GM19025 (cell line): Measurements from ENCODE around the gene FPGS.

Source experiments
- ATAC-seq: cut with Tn5 transposase; IDR thresholded peaks from one replicate; pipeline ENCODE4 v1.9.1; 2021; ENCODE audit warnings: mild to moderate bottlenecking, low read depth, moderate library complexity; ENCODE audit not compliant: unreplicated experiment

Gene FPGS

DNA sequence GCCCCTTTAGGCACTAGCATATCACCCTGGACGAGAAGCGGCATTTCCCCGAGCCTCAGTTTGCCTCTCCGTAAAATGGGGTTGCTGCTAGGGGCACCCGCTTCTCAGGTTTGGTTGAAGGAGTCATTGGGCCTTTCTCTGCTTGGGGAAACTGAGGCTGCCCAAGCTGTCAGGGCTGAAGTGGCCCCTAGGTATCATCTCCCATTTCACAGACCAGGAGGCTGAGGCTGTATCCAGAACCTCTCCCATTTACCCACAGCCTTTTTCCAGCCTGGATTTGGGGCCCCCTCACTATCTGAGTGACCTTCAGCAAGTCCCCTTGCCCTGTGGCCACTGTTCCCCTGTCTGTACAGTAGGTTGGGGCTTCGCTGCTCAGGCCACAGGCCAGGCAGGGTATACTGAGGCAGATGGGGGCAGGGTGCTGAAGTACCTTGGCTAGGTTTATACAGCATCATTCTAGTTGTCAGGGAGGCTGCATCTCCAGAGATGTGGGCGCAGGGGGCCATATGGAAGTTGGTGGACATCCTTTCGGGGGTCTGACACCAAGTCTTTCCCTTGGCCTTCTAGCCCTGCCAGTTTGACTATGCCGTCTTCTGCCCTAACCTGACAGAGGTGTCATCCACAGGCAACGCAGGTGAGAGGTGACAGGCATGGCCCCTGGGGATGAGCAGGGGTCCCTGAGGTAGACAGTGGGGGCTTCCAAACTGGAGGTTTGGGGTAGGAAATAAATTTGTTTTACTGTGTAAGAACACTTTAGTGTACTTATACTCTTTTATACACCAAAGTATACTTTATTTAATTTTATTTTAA is 7.9 kb downstream of the FPGS start:
- no peak for ATAC-seq

DNA sequence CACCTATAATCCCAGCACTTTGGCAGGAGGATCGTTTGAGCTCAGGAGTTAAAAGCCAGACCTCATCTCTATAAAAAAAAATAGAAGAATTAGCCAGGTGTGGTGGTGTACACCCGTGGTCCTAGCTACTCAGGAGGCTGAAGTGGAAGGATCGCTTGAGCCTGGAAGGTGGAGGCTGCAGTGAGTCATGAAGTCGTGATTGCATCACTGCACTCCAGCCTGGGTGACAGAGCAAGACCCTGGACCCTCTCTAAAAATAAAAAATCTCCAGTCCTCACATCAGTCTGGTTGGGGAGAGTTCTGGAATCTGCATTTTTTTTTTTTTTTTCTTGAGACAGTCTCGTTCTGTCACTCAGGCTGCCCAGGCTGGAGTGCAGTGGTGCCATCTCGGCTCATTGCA is 9.3 kb downstream of the FPGS start:
- ATAC-seq: no peak

DNA sequence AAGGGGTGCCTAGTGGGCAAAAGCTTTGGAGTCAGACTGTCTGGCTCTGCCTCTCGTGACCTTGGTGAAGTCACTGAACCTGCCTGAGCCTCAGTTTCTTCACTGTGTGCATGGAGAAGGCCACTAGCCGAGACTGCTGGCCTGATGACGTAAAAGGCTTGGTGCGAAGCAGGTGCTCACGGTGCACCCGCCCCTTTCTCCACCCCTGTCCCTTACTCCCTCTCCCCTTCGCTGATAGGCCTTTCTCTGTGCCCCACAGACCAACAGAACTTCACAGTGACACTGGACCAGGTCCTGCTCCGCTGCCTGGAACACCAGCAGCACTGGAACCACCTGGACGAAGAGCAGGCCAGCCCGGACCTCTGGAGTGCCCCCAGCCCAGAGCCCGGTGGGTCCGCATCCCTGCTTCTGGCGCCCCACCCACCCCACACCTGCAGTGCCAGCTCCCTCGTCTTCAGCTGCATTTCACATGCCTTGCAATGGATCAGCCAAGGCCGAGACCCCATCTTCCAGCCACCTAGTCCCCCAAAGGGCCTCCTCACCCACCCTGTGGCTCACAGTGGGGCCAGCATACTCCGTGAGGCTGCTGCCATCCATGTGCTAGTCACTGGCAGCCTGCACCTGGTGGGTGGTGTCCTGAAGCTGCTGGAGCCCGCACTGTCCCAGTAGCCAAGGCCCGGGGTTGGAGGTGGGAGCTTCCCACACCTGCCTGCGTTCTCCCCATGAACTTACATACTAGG is 10.4 kb downstream of the FPGS start:
- ATAC-seq: no peak

DNA sequence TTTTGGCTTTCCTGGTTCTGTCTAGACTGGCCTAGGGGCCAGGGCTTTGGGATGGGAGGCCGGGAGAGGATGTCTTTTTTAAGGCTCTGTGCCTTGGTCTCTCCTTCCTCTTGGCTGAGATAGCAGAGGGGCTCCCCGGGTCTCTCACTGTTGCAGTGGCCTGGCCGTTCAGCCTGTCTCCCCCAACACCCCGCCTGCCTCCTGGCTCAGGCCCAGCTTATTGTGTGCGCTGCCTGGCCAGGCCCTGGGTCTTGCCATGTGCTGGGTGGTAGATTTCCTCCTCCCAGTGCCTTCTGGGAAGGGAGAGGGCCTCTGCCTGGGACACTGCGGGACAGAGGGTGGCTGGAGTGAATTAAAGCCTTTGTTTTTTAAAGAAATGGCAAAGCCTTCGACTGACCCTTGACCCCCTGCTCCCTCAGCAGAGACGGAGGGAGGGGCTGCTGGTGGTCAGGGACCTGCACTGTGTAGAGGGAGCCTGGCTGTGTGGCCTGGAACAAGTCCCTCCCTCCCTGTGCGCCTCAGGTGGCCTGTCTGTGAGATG is 11.1 kb downstream of the FPGS start:
- ATAC-seq: no peak

DNA sequence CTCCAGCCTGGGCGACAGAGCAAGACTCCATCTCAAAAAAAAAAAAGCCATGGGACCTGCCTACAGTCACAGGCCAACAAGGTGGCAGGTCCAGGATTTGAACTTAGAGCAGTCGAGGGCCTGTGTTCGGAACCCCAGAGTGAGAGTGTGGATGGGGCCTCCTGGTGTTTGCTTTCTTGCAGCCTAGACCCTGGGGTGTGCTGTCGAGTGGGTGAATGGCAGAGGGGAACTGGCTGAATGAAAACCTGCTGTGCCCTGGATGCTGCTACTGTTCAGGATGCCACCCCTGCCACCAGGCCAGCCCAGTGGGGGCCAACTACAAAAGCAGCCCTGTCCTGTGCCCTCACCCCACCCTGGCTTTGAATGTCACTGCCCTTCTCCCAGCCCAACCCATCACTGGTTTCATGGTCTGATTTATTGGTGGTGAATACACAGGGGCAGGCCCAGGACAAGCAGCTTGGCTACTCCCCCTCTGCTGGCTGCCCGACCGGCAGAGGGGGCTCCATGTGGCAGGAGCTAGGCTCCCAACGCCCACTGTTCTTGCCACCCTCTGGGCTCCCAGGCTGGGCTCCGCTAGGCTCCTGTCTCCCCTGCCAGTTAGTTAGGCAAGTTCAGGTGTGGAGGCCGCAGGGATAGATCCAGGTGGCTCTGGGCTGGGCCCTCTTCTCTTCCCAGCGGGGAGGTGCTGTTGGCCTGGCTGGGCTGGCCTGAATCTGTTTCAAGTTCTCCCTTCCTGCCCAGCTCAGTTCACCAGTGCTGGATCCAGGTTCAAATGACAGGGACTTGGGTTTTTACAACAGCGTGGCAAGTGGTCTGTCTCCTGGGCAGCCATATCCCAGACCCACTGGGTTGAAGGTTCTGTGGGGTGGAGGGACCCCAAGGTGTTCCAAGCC is 12.2 kb downstream of the FPGS start:
- no peak for ATAC-seq

DNA sequence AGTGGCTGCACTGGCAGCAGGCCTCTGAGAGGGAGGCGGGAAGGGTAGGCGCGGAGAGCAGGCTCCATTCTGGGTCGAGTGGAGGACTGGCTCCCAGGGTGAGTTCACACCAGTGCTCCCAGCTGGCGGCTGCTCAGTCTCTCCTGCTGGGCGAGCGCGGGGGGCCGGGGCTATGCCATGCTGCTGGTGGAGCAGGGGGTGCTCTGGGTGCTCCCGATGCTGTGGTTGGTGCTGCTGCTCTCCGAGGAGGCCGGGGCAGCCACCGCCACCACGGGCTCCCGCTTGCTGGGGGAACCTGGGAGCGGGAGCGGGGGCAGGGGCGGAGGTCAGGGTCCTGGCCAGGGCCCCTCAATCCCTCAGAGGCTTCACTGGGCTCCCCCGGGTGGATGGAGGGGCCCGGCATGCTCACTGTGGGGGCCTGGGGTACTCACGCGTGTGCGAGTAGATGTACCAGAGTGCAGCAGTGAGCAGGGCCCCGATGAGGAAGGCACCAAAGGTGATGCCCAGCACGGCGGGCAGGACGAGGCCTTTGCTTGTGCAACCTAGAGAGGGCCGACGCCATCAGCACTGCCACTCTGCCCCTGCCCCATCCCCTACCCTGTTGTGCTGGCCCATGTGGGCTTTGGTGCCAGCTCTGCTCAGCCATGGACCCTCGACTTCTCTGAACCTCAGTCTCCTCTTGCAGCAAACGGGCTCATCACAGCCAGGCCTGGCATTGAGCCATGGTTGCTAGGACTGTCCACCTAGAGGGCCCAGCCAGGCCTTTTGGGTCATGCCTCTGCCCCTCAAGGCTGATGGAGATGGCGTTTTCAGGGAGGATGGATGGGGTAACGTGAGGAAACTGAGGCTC is 13.1 kb downstream of the FPGS start:
- ATAC-seq: no peak

DNA sequence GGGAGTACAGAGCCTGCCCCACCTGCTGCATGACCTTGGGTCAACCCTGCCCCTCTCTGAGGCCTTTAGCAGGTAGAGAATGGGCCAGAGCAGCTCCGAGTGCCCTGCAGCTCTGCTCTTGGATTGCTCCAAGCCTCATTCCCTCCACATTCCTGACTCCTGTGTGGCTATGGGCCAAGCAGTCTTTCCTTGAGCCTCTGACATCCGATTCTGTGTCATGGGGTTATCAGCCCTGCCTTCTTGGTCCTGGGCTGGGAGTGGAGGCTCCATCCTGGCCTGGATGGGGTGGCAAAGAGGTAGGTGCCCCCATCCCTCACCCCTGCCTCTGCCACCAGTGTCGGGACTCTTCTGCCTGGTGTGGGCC is 13.7 kb downstream of the FPGS start:
- ATAC-seq: no peak

DNA sequence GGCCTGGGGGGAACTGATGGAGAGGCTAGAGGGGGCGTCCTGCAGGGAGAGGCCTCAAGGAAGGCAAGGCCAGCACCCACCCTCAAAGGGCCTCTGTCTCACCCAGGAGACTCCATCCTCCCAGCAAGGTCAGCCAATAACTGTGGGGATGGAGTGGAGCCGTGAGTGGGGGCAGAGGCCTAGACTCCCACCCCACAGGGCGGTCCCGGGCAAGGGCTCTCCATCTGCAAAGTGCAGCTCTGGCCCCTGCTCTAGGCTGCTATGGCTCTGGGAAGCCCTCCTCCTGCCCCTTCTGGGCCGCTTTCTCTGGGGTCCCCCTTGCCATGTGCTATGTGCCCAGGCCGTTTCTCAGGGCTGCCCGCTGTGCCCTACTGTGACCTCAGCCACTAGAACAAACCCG is 14.0 kb downstream of the FPGS start:
- ATAC-seq: no peak

DNA sequence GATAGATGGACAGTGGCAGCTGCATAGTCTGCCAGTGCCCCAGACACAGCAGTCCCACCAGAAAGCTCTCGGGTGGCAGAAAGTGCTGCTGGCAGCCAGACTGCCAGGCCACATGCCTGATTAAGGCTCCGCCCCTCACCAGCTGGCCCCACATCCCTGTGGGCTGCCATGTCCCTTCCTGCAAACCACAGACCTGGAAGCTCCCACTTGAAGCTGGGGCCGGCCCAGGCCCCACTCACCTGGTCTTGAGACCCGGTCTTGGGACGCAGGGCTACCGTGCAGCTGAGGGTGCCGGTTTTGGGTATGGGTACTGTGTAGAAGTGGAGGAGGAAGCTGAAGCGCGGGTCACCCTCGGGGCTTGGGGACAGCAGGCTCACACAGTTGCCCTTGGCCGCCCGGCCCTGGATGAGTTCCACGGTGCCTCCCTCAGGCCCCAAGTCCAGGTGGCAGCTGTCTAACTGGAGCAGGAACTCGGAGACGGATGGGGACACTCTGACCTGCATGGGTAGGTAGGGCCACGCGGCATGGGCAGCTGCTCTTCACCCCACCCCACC is 15.3 kb downstream of the FPGS start:
- no peak for ATAC-seq

DNA sequence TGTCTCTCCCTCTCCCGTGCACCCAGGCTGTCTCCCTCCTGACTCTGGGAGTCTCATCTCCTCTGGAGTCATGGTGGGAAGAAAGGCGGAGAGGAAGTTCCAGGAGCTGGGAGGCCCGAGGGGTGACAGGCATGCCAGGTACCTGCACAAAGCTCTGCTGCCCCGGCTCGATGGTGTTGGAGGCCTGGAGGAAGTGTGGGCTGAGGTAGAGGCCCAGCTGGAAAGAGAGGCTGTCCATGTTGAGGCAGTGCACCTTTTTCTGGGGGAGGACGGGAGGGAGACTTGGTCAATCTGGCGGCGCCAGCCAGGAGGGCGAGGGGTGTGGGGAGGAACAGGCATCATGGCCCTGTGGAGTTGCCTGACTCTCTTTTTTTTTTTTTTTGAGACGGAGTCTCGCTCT is 15.9 kb downstream of the FPGS start:
- no peak for ATAC-seq

DNA sequence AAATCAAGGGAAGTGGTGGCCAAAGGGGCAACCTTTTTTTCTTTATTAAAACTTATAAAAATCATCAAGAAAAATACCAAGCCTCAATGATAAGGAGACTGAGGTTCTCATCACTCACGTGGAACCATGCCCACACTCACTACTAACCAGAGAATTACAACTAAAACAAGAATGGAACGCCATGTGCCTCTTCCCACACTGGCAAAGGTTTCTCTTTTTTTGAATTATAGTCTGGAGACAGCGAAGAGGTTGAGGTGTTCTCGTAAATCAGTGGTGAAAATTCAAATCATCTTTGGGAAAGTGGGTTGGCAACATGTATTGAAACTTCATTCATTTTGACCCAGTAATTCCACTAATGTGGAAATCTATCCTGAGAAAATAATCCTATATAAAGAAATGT is 19.4 kb downstream of the FPGS start:
- ATAC-seq: no peak

DNA sequence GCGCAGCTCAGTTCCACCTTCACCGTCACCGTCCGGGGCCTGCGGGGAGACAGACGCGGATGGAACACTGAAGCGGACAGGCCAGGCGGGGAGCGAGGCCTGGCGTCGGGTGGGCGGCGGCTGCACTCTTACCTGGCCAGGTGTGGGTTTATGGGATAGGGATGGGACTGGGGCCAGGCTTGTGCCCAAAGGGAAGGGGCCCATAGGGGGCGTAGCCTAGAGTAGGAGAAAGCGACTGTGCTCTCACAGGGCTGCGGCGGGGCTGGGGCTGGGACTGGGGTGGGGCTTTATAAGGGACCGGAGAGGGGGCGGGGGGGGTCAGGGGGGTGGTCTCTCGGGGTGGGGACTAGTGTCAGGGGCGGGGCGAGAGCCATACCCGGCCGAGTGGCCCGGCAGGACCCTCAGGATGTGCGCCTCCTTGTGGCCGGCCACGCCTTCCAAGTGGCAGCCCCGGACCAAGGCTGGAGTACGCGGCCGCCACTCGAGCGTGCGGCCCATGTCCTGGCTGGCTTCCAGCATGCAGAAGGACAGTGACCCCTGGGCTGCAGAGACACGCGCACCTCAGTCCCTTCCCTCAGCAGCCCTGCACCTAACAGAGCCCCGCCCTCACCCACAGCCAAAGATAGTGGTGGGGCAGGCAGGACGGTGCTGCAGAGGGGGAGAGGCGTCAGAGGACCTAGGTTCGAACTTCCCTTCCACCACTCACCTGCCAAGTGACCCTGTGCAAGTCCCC is 22.8 kb downstream of the FPGS start:
- no peak for ATAC-seq

DNA sequence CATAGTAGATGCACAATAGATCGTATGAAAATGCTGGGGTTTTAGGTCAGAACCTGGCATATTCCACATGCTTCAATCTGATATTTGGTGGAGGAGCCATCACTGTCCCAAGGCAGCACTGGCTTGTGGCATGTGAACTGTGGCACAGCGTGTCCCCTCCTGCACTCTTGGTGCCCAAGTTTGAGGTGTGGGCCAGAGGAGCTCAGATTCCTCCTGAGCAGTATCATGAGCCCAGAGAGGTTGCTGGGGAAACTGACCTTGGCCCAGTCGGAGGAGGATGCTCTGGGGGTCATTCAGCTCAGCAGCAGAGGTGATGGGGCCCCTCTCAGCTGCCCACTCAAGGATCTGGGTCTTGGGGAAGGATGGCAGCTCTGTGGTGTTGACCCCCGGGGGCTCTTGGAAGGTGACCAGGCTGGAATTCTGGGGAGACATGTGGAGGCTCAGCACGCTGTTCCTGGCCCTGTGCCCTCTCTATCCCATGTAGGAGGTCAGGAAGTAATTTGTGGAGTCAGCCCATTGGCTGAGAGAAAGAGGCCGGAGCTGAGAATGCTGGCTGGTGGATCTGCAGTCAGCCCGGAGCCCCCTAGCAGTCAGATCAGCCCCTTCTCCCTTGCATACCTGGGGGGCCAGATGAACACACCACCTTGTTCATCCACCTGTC is 23.7 kb downstream of the FPGS start:
- ATAC-seq: no peak

DNA sequence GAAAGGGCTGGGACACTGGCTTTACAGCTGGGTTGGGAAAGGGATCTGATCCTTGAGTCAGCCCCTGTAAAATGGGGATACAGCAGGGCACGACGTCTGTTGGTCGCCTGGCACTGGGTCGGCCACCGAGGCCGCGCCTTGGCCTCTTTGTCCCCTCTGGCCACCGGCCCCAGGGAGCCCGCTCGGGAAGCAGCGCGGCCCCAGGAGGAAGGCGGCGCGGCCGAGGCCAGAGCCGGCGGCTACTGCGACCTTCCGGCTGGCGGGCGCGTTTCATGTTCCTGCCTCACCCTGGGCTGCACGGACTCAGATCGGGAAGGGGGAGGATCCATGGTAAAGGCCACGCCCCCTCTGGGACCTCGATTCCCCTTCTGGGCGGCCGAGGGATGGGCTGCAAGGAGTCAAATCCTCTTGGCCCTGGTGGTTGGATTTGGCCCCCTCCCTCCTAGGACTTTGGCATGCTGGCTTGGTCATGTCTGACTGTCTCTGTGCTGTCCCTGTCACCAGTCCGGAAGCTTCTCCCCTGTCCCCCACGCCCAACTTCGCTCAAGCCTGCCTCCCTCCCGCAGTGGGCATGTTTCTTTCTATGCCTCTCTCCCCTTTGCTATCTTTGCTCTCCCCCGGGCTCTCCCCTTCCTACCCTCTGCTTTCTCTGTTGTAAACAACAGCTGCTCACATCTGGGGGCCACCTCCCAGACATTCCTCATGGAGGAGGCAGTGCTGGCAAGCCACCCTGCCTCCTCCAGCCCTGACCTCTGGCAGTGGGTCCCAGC is 25.8 kb downstream of the FPGS start:
- no peak for ATAC-seq

DNA sequence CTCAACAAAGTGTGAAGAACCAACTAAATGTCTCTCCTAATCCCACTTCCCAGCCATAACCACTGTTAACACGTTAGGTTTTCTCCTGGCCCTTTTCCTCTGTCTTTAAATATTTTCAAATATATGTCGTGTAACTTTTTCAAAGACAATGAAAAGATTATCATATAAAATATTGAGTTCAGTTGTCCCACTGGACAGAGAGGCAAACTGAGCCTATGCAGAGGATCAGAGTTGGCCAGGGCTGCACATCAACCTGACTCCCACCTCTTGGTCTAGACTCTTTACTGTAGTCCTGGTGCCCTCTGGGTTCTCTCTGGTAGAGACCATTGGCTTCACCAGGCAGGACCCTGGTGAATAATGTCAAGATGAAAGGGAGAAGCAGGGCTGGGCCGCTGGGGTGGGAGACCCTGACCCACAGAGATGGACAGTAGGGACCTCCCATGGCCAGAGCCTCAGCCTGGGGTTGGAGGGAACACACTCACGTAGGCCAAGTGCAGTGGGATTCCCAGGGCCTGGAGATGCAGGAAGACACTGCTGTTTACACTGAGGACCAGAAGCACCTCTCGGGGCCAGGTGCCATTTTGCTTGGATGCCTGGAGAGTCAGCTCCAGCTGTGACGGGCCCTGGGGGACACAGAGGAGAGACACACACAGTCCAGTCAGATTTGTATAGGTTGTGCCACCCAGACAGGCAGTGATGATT is 26.7 kb downstream of the FPGS start:
- no peak for ATAC-seq

DNA sequence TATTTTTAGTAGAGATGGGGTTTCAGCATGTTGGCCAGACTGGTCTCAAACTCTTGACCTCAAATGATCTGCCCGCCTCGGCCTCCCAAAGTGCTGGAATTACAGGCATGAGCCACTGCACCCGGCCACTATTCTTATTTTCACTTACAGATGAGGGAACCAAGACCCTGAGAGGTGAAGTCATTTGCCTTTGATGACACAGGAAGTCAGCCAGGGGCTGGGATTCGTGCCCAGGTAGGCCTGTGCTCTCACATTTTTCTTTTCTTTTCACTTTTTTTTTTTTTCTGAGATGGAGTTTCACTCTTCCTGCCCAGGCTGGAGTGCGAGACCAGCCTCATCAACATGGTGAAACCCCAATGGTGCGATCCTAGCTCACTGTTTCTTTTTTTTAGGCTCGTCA is 29.6 kb downstream of the FPGS start:
- no peak for ATAC-seq

DNA sequence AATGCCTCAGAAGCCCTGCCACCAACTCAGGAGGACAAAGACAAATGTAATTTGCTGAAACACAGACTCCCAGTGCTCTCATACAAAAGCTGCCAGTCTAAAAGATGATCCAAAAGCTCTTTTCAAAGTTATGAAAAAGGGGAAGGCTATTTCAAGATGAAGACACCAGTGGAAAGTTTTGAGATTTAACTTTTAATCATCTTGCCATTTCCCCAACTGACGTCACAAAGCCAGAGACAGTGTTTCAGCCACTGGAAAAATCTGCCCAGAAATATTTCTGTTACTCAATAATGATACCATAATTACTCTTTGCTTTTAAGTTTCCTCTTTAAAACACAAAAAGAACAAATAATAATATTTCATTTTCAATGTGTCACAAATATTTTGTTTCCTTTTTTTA is 30.9 kb downstream of the FPGS start:
- ATAC-seq: no peak
